WERI-Rb-1 (cell line): Measurements from ENCODE around the gene RSPO1.
"Not testable (repeated sequence)": the region's sequence is repeated elsewhere in the genome, so short reads cannot be mapped to it uniquely, and the experiment has no call there.

ENCODE experiments used
- DNase-seq: peaks from one replicate; pipeline ENCODE4 v3.0.0-alpha.2; 2020
- H3K27ac ChIP-seq: fragments of 250-450 bp; sonication (Bioruptor Pico); 2 replicates; pipeline ENCODE4 v1.5.1; 2020; ENCODE audit warnings: mild to moderate bottlenecking, moderate library complexity
- H3K27me3 ChIP-seq: fragments of 250-450 bp; sonication (Bioruptor Pico); 2 replicates; pipeline ENCODE4 v1.5.1; 2021; ENCODE audit warnings: mild to moderate bottlenecking, low read depth, moderate library complexity; ENCODE audit not compliant: insufficient read depth, severe bottlenecking
- H3K36me3 ChIP-seq: fragments of 250-450 bp; sonication (Bioruptor Pico); 2 replicates; pipeline ENCODE4 v1.5.1; 2020; ENCODE audit warnings: mild to moderate bottlenecking, moderate library complexity
- H3K4me3 ChIP-seq: 2 replicates; pipeline ENCODE4 v1.5.1; 2011; ENCODE audit warnings: low read depth, mild to moderate bottlenecking, control low read depth, low read length
- H3K9me3 ChIP-seq: fragments of 250-450 bp; sonication (Bioruptor Pico); 2 replicates; pipeline ENCODE4 v1.5.1; 2021; ENCODE audit warnings: mild to moderate bottlenecking, moderate library complexity; ENCODE audit not compliant: severe bottlenecking
- TF ChIP-seq, protein P1 (sequence below): IDR thresholded peaks from 2 replicates; pipeline ENCODE4 v1.5.1; 2011; ENCODE audit warnings: low read depth, mild to moderate bottlenecking, control low read depth, inconsistent platforms, low read length

The RSPO1 gene, protein sequence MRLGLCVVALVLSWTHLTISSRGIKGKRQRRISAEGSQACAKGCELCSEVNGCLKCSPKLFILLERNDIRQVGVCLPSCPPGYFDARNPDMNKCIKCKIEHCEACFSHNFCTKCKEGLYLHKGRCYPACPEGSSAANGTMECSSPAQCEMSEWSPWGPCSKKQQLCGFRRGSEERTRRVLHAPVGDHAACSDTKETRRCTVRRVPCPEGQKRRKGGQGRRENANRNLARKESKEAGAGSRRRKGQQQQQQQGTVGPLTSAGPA

GRCh38 chr1:37634244-37634991 lies at the start of gene RSPO1:
Gene RSPO1, minus strand, starts transcription at chr1:37634892. Its CDS starts 5,231 bp downstream, at chr1:37629661.
- Histone ChIP-seq H3K4me3 (peak within 1 kb of the TSS; percentile 68), H3K9me3 (no peaks in the 10 kb centered on the region), H3K36me3 (no peaks in the 10 kb centered on the region), H3K27me3 (no peaks in the 10 kb centered on the region), H3K27ac (peak within 1 kb of the TSS; percentile 48; the same call in 1 of the 2 replicates)
- TF ChIP-seq, protein P1, sequence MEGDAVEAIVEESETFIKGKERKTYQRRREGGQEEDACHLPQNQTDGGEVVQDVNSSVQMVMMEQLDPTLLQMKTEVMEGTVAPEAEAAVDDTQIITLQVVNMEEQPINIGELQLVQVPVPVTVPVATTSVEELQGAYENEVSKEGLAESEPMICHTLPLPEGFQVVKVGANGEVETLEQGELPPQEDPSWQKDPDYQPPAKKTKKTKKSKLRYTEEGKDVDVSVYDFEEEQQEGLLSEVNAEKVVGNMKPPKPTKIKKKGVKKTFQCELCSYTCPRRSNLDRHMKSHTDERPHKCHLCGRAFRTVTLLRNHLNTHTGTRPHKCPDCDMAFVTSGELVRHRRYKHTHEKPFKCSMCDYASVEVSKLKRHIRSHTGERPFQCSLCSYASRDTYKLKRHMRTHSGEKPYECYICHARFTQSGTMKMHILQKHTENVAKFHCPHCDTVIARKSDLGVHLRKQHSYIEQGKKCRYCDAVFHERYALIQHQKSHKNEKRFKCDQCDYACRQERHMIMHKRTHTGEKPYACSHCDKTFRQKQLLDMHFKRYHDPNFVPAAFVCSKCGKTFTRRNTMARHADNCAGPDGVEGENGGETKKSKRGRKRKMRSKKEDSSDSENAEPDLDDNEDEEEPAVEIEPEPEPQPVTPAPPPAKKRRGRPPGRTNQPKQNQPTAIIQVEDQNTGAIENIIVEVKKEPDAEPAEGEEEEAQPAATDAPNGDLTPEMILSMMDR = no peak
- peak; percentile 84 for DNase-seq

DNA sequence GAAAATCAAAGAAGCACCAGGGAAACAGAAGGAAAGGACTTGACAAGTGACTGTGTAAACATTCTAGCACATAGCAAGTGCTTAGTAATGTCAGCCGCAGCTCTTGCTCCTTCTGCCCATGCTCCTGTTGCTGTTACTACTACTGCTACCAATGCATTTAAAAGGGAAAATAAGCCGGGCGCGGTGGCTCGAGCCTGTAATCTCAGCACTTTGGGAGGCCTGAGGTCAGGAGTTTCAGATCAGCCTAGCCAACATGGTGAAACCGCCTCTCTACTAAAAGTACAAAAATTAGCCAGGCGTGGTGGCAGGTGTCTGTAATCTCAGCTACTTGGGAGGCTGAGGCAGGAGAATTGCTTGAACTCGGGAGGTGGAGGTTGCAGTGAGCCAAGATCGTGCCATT lies 49.5 kb upstream of the RSPO1 start:
- H3K27me3 ChIP-seq, H3K9me3 ChIP-seq, H3K27ac ChIP-seq, DNase-seq, H3K4me3 ChIP-seq: not testable (repeated sequence)
- peaks cover 69% of the 10 kb centered on the region for H3K36me3 ChIP-seq

GRCh38 chr1:37682334-37682987 lies 47.8 kb upstream of the RSPO1 start:
- H3K4me3 ChIP-seq = no peak overlapping the region
- TF ChIP-seq, protein P1 = peak; percentile 62
- no peaks in the 10 kb centered on the region for H3K27me3 ChIP-seq
- DNase-seq = peak; percentile 67
- peaks cover 56% of the 10 kb centered on the region for H3K36me3 ChIP-seq
- H3K9me3 ChIP-seq = no peaks in the 10 kb centered on the region
- H3K27ac ChIP-seq = no peak overlapping the region

DNA sequence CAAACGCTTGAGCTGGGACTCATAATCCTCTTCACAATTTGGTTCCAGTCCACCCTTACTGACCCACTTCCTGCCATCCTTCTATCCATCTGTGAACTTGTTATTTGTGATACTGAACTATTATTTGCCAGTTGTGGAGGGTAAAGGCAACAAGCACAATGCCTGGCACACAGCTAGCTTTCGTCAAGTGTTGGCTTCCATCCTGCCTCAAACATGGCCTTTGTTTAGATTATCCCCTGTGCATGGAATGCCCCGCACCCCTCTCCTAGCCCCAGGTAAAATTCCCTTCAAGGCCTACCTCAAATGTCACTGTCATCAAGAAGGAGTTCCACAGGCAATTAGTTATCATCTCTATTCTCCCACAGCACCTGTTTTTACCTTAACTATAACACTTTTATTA lies 46.2 kb upstream of the RSPO1 start:
- Histone ChIP-seq H3K4me3 (no peak overlapping the region), H3K9me3 (no peaks in the 10 kb centered on the region), H3K36me3 (peaks cover 42% of the 10 kb centered on the region), H3K27ac (no peak overlapping the region), H3K27me3 (no peaks in the 10 kb centered on the region)
- TF ChIP-seq, protein P1 = no peak
- no peak for DNase-seq

- Histone ChIP-seq H3K4me3 (no peak overlapping the region), H3K27ac (no peak overlapping the region), H3K27me3 (no peaks in the 10 kb centered on the region), H3K36me3 (peaks cover 19% of the 10 kb centered on the region), H3K9me3 (no peaks in the 10 kb centered on the region)
- DNase-seq = no peak
- TF ChIP-seq, protein P1 = no peak
Measured at GRCh38 chr1:37677808-37678207, 43.1 kb upstream of the RSPO1 start.

DNA sequence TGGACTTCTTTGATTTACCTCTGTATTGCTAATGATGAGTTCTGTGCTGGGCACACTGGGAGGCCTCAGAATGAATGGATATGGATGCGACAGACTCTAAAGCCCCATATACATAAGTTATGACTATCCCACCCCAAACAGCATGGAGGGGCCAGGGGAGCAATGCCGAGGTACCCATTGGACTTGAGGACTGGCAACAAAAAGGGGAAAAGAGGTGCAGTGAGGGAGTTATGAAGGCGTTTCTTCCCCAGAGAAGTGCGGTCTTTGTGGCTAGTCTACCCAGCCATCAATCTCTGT lies 42.4 kb upstream of the RSPO1 start:
- H3K36me3 ChIP-seq = peaks cover 12% of the 10 kb centered on the region
- DNase-seq = no peak
- TF ChIP-seq, protein P1 = no peak
- H3K27me3 ChIP-seq = no peaks in the 10 kb centered on the region
- no peak overlapping the region for H3K27ac ChIP-seq
- H3K9me3 ChIP-seq = no peaks in the 10 kb centered on the region
- no peak overlapping the region for H3K4me3 ChIP-seq
